ENCODE measurements around the gene DNAJC5G. TPM values are rescaled to one million over a fixed set of nuclear protein-coding genes. Genes with fewer than 3 reads are reported as not detected.
"Not testable (repeated sequence)": the region's sequence is repeated elsewhere in the genome, so short reads cannot be mapped to it uniquely, and the experiment has no call there.

DNAJC5G gene
- total and polyA plus RNA-seq, 2 donors (not counting 1 experiment from before 2014, with no cell fraction given), result not detected

GRCh38 chr2:27270670-27271069 lies 4.6 kb upstream of the DNAJC5G start:
- Histone ChIP-seq H3K27me3 (ENCODE audit: control insufficient read depth, insufficient read depth, low read length) (peaks cover 24% of the 10 kb centered on the region), H3K9me3 (ENCODE audit: control insufficient read depth, insufficient read depth, low read depth, low read length) (no peaks in the 10 kb centered on the region)
- TF ChIP-seq EZH2 (IDR thresholded peaks at IDR 0.05; ENCODE audit: low read length, missing control alignments), result no peak
- no peak for TF ChIP-seq CTCF (conservative IDR thresholded peaks at IDR 0.05 in 1 of 2, IDR thresholded peaks at IDR 0.05 in 1 of 2; ENCODE audit: low read depth in 1 of 2, low read length in 2 of 2)

GRCh38 chr2:27271631-27272340 lies 3.4 kb upstream of the DNAJC5G start:
- H3K79me2 ChIP-seq (ENCODE audit: control insufficient read depth, insufficient read depth, low read length), result no peaks in the 10 kb centered on the region
- no peaks in the 10 kb centered on the region for H3K36me3 ChIP-seq (ENCODE audit: control insufficient read depth, insufficient read depth, low read length)
- H3K4me3 ChIP-seq (replicated peaks in 1 of 4; ENCODE audit: control extremely low read depth in 1 of 4, insufficient read depth in 1 of 4, low read depth in 3 of 4, low read length in 4 of 4), result no peak overlapping the region
- no peak overlapping the region for H3K9ac ChIP-seq (ENCODE audit: insufficient read depth, low read length)
- no peak for DNase-seq (ENCODE audit: low read depth in 2 of 2)
- no peaks in the 10 kb centered on the region for H3K9me3 ChIP-seq (ENCODE audit: control insufficient read depth, insufficient read depth, low read depth, low read length)
- TF ChIP-seq CTCF (conservative IDR thresholded peaks at IDR 0.05 in 1 of 2, IDR thresholded peaks at IDR 0.05 in 1 of 2; ENCODE audit: low read depth in 1 of 2, low read length in 2 of 2) (no peak), EZH2 (IDR thresholded peaks at IDR 0.05; ENCODE audit: low read length, missing control alignments) (no peak)
- no peak overlapping the region for H3K4me2 ChIP-seq (ENCODE audit: extremely low read depth, insufficient read depth, low read length)
- no peaks in the 10 kb centered on the region for H3K4me1 ChIP-seq (ENCODE audit: control insufficient read depth, extremely low read depth, insufficient read depth, low read length)
- H3K27me3 ChIP-seq (ENCODE audit: control insufficient read depth, insufficient read depth, low read length), result peaks cover 22% of the 10 kb centered on the region
- no peaks in the 10 kb centered on the region for H4K20me1 ChIP-seq (ENCODE audit: control insufficient read depth, extremely low read depth, insufficient read depth, low read length)
- no peak overlapping the region for H3K27ac ChIP-seq (ENCODE audit: insufficient read depth, low read length)
- H2AFZ ChIP-seq (ENCODE audit: low read length), result no peak overlapping the region

More at GRCh38 chr2:27270670-27271069, 4.6 kb upstream of the DNAJC5G start:
- no peak for DNase-seq (ENCODE audit: low read depth in 2 of 2)
- H3K79me2 ChIP-seq (ENCODE audit: control insufficient read depth, insufficient read depth, low read length), result no peaks in the 10 kb centered on the region
- H3K4me3 ChIP-seq (replicated peaks in 1 of 4; ENCODE audit: control extremely low read depth in 1 of 4, insufficient read depth in 1 of 4, low read depth in 3 of 4, low read length in 4 of 4), result no peak overlapping the region
- no peaks in the 10 kb centered on the region for H3K4me1 ChIP-seq (ENCODE audit: control insufficient read depth, extremely low read depth, insufficient read depth, low read length)
- no peak overlapping the region for H3K9ac ChIP-seq (ENCODE audit: insufficient read depth, low read length)
- H3K27ac ChIP-seq (ENCODE audit: insufficient read depth, low read length), result no peak overlapping the region
- H2AFZ ChIP-seq (ENCODE audit: low read length), result no peak overlapping the region
- H3K36me3 ChIP-seq (ENCODE audit: control insufficient read depth, insufficient read depth, low read length), result no peaks in the 10 kb centered on the region
- H3K4me2 ChIP-seq (ENCODE audit: extremely low read depth, insufficient read depth, low read length), result no peak overlapping the region
- H4K20me1 ChIP-seq (ENCODE audit: control insufficient read depth, extremely low read depth, insufficient read depth, low read length), result no peaks in the 10 kb centered on the region

GRCh38 chr2:27272537-27273522 lies 2.4 kb upstream of the DNAJC5G start:
- H3K9ac ChIP-seq (ENCODE audit: insufficient read depth, low read length); H3K9me3 ChIP-seq (ENCODE audit: control insufficient read depth, insufficient read depth, low read depth, low read length); H4K20me1 ChIP-seq (ENCODE audit: control insufficient read depth, extremely low read depth, insufficient read depth, low read length); H3K79me2 ChIP-seq (ENCODE audit: control insufficient read depth, insufficient read depth, low read length); DNase-seq (ENCODE audit: low read depth in 2 of 2); H3K27ac ChIP-seq (ENCODE audit: insufficient read depth, low read length); H3K36me3 ChIP-seq (ENCODE audit: control insufficient read depth, insufficient read depth, low read length); H3K4me3 ChIP-seq (replicated peaks in 1 of 4; ENCODE audit: control extremely low read depth in 1 of 4, insufficient read depth in 1 of 4, low read depth in 3 of 4, low read length in 4 of 4); H3K4me1 ChIP-seq (ENCODE audit: control insufficient read depth, extremely low read depth, insufficient read depth, low read length); H2AFZ ChIP-seq (ENCODE audit: low read length); H3K4me2 ChIP-seq (ENCODE audit: extremely low read depth, insufficient read depth, low read length): not testable (repeated sequence)
- peaks cover 20% of the 10 kb centered on the region for H3K27me3 ChIP-seq (ENCODE audit: control insufficient read depth, insufficient read depth, low read length)

Data from fibroblast of lung (primary cell).